Dedifferentiated amniotic fluid mesenchymal stem cell (primary cell): Measurements from ENCODE around the gene ADRA2C.

Source experiments
- DNase-seq: peaks from one replicate; pipeline ENCODE4 v3.0.0-alpha.2; 2016; ENCODE audit errors: extremely low spot score

ADRA2C gene

DNA sequence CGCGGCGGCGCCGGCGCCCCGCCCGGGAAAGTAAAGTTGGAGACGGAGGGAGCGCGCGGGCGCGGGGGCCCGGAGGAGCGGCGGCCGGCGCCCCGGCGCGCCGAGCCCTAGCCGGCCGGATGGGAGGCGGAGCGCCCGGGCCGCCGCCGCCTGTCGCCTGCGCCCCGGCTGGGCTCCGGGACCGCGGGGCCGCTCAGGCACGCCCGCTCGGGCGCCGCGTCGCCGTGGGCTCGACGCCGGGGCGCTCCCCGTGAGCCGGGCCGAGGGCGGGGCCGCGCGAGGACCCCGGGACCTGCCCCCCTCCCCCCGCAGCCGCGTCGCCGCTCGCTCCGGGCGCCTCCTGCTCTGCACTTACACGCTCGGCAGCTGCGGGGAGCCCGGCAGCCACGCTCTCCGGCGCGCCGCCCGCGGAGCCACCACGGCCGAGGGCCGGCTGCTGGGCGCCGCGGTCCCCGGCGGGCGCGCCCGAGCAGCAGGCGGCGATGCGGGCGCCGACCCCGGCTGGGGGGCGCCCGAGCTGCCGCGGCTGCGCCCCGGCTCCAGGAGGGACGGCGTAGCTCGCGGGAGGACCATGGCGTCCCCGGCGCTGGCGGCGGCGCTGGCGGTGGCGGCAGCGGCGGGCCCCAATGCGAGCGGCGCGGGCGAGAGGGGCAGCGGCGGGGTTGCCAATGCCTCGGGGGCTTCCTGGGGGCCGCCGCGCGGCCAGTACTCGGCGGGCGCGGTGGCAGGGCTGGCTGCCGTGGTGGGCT, at the start of gene ADRA2C:
TSS of gene ADRA2C (plus strand) at position 350 of the 749 bp plus-strand sequence. CDS start at position 572, 222 bp downstream.
- no peak for DNase-seq

DNA sequence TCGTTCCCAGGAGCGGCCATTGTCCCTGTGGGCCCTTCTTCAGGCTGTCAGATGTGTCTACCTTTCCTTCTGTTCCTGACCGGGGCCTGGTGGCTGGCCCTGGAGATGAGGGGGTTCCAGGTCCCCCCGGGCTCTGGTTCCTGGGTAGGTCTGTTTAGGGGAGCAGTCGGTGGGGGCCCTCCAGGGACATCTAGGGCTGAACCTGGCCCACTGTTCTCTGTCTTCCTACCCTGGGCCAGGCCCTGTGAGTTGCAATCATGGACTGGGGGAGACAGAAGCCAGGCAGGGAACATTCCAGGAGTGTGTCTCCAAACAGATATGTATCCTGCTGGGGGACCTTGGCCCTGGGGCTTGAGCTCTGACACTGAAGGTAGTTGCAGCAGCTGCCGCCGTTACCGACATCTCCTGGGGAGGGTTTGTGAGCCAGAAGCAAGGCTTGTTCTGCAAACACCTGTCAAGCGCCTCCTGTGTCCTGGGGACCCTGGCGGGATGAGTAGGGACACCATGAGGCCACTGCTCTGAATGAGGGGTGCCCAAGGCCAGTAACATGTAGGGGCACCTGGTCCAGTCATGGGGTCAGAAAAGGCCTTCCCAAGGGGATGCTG, 49.5 kb upstream of the ADRA2C start:
- DNase-seq: no peak

DNA sequence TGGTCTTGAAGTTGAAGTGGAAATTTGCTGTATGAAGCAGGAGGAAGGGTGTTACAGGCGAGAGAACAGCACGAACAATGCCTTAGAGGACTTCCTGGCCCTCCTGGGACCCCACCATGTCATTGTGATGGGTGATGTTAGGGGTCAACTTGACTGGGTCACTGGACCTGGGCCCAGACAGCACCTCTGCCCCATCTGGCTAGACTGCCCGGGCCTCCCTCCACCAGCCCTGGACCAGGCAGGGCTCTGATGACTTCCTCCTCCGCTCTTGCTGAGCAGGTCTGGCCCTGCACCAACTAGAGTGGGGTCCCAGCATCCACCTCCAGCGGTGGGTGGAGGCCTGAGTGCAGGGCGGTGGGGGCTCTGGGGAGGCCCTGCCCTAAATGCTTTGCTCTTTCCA, 48.9 kb upstream of the ADRA2C start:
- no peak for DNase-seq

DNA sequence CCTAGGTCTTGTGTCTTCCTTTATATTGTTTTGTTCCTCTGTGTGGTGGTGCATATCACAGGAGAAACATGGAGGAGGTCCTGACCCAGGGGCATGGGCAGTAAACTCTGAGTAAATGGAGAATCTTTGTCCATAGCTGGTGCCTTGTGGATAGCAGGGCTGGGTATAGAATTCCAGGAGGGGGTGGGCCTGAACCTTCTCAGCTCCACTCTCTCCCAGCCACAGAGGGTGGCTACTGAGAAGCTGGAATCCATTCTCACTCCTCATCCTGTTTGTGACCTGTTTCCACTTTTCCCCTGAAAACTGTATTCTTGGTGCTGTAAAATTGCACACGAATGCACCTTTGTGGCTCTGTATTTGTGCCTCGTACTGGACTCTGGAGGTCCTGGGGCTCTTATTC, 47.7 kb upstream of the ADRA2C start:
- no peak for DNase-seq

DNA sequence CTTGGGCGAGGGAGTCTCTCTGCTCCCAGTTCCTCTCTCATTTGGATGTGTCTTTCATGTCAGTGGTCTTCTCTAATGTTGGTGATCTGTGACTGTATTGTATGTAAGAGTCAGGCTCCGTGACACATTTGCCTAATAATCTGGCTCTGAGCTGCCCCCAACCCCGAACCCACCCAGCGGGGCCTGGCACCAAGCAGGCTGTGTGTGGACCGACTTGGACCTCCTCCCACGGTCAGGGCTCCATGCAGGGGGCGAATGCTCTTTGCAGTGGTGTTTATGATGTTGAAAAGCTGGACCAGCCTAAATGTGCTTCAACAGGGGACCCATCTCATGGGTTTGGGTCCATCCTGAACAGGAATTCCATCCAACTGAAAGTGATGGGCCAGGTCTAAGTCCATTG, 47.0 kb upstream of the ADRA2C start:
- no peak for DNase-seq

DNA sequence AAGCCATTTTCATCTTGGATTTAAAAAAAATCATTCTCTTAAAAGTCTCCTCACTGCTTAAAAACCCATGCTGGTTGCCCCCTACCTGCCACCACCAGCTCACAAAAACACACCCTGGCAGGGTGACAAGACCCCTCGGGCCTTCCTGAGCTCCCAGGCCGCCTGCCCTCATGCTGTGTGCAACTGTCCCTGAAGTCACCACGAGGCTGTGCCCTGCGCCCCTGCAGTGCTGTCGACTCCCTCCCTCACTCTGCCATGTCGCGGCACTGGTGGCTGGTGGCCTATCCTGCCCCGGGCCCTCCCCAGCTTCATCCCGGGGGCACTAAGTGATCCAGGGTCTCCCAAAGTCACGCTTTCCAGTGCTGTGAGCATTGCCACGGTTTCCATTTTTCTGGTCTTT, 46.3 kb upstream of the ADRA2C start:
- no peak for DNase-seq

DNA sequence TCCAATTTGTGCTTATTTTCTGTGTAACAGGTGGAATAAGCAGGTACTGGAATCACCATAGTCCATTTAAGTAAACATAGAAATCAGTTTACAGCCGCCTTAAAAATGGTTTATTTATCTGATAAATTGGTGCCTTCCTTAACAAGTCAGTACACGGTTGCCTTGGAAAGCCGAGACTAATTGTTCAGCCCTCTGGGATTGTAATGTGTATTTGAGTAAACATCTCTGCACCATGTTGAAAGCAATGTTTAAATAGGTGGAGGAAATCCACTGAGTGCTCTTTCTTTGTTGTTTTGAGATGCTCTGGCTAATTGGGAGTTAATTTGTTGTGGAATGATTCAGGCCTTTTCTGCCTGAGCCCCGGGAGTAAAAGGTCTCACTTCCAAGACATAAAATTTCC, 45.7 kb upstream of the ADRA2C start:
- no peak for DNase-seq

DNA sequence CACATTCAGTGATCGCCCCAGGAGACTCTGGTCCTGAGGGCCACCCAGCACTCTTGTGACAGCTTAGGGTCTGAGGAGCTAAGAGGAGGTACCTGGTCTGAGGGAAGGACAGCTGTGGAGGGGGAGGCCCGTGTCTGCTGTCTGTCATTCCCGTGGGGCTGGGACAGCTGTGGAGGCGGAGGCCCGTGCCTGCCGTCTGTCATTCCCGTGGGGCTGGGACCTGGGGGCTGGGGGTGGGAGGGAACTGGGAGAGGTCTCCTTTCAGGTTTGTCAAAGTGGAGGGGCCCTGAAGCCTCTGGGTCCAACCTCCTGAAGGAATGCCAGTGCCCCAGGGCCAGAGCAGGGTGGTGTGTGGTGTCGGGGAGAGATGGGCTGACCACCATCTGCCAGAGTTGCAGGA, 45.0 kb upstream of the ADRA2C start:
- no peak for DNase-seq

DNA sequence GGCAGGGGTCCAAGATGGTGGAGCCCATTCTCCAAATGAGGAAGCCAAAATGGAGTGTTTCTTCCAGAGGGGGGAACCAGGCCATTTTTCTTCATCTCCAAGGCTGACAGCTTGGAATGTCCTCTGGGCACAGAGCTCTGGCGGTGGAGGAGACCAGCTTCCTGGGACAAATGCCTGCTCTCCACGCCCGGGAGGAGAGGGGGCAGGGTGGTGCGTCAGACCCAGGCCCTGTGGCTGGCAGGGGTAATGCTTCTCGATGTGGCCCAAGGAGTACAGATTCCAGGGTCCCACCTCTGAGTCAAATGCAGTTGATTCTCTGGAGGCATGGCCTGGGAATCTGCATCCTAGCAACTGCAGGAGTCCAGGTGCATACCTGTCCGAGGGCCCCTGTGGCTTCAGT, 44.6 kb upstream of the ADRA2C start:
- no peak for DNase-seq

DNA sequence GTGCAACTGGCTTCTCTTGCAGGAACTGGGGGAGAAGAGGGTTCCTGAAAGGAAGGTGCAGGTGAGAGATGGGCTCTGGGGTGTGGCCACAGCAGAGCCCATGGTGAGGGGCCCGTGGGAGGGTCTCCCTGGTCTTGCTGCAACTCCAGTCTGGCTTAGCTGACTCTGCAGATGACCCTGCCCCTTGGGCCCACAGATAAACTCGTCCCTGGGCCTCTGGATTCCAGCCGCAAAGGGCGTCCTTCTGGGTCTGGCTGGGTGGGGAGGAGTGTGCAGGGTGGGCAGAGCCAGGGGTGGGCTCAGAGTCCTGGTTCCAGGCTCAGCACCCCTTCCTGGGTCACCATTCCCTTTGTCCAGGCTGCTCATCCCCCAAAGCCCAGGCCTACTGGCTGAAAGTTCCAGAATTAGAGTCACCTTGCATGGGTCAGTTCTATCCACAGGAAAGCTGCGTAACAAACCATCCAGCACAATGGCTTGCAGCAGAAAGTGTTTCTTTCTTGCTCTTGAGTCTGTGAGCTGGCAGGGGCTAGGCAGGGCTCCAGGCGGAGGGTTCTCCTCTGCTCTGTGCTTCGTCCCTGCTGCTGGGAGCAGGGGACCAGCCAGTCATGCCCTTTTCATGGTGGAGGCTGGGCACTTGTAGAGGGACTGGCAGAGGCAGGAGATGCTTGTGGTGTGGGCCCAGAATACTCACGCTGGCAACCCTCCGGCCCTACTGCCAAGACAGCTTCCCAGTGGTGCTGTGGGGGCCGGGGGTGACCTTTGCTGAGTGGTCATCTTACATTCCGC, 43.5 kb upstream of the ADRA2C start:
- DNase-seq: no peak

DNA sequence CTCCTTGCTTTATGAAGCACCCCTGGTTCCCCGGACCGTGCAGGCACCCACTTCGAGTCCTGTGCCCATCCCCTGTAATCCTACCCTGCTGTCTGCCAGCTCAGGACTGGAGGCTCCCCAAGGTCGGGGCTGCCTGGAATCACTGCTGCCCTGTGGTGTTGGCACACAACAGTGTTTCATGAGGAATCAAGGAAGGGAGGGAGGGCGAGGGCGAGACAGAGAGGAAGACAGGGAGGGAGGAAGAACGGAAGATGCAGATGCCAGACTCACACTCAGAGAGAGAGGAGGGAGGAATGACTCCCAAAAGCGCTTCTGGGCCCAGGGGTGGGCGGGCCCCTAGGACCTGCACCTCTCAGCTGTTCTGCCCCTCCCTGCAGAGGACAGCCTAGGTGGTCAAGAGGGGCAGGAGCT, 42.9 kb upstream of the ADRA2C start:
- DNase-seq: no peak

DNA sequence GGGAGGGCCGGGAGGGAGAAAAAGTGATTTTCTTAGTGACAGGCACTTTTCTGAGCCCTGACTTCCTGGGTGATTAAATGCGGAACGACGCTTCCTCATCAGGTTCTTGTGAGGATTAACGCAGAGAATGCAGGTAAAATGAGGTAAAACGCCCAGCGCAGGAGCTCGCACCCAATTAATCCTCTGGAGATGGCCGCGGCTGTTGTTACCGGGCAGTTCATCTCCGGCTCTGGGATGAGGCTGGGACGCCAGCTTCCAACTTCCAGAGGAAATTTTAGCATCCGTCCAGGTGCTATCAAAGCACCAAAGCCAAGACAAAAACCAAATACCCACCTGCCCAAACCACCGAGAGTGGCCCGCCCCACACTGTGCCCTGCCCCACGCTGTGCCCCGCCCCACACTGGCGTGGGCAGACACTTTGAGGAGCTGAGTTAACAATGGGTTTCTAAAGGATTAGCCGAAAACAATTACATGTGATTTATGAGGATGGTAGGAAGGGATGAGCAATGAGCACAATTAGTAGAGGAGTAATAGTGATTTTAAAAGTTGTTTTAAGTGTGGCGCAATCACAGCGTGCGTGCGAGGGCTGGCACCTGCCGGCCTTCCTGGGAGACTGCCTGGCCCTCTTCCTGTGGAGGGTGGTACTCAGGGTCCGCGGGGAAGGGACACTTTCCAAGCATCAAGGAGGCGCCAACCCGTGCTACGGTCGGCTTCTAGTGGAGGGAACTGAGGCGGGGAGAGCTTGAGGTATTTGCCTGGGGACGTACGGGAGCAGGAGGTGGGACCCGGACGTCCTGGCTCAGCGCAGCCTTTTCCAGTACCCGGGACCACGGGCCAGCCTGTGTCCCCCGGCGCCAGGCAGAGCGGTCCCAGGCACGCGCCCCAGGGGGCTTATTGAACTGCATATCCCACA, 41.6 kb upstream of the ADRA2C start:
- no peak for DNase-seq

DNA sequence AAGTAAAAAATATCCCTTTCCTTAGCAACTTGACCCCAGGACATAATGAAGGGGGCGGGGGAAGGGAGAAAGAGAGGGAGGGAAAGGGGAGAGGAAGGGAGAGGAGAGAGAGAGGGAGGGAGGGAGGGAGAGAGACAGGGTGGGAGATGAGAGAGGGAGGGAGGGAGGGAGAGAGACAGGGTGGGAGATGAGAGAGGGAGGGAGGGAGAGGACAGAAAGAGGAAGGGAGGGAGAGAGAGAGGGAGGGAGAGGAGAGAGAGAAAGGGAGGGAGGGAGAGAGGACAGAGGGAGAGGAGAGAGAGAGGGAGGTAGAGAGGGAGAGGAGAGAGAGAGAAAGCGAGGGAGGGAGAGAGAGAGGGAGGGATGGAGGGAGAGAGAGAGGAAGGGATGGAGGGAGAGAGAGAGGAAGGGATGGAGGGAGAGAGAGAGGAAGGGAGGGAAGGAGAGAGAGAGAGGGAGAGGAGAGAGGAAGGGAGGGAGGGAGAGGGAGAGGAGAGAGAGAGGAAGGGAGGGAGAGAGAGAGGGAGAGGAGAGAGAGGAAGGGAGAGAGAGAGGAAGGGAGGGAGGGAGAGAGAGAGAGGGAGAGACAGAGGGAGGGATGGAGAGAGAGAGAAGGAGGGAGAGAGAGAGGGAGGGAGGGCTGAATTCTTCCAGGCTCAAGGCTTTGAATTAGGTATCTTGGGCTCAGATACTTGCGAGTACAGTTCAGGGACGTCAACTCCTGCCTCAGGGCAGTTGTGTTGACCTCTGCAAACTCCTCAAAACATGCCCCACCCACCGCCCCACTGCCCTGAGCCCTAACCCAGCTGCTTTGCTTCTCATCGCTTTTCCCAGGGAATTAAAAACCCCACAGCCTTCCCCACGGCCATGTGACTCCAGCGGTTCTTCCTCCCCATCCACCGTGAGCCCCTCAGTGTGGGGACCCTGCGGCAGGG, 40.0 kb upstream of the ADRA2C start:
- DNase-seq: no peak

DNA sequence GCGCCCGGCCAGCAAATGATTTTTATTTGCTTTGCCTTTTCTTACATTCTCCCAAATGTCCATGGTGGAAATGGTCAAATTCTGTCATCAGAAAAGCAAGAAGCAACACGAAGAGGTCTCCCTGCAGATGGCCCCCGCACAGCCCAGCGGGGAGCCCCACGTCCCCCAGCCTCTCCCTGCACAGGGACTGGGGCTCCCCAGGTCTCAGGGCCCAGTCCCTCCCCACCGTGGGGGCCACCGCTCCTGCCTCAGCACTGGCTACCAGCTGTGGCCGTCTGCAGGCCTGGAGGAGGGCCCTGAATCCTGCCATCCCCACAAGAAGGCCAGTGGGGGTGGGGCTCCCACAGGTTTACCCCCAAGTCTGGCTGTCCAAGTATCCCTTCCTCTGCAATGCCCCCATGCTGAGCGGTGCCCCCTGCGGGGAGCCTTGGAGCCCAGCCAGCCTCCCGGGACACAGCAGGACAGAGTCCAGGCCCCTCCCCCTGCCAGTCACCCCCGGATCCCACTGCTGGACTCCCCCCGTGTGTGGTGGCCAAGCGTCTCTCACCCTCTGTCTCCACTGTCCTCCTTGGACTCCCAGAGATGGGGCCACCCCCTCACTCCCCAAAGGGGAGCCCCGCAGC, 38.2 kb upstream of the ADRA2C start:
- DNase-seq: no peak

DNA sequence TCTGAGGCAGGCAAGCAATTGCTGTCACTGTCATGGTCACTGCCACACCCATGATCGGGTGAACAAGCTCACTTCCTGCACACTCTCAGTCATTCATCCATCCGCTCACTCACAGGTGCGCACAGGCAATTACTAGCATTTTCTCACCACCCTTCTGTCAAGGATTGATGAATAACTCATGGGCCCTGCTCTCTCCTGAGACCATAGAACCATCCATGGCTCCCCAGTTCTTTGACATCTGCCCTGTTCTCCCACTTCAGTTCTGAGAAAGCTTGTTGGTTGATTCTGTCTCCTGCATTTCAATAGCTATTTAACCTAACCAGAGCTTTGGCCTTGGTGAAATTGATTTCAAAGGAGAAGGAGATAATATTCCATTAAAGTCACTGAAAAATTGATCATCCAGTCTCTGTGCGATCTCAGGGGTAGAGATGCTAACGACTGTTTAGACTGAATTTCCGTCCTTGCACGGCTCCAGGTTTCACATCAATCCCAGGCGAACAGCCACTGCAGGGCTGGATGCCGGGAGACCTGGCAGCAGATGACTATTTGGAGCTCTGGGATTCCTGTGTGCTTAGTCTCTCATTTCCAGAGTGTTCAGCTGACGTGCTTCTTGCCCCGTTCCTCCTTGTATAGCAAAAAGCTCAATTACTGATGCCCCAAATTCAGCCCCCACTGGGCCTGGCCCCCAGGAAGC, 36.9 kb upstream of the ADRA2C start:
- peak; percentile 28 for DNase-seq

DNA sequence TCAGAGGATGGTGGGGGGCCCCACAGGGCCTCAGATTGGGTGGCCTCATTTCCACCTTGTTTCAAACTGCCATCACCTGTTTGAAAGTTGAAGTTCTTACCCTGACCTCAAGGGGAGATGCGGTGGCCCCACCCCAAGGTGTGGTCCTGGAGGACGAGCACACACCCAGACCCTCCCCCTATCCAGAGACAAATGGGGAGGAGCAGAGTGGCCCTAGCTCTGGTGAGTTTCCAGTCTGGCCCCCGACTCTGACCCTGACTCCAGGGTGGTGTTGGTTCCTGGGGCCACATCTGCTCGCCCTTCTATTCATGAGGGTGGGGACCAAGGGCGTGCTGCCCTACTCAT, 36.3 kb upstream of the ADRA2C start:
- DNase-seq: no peak

DNA sequence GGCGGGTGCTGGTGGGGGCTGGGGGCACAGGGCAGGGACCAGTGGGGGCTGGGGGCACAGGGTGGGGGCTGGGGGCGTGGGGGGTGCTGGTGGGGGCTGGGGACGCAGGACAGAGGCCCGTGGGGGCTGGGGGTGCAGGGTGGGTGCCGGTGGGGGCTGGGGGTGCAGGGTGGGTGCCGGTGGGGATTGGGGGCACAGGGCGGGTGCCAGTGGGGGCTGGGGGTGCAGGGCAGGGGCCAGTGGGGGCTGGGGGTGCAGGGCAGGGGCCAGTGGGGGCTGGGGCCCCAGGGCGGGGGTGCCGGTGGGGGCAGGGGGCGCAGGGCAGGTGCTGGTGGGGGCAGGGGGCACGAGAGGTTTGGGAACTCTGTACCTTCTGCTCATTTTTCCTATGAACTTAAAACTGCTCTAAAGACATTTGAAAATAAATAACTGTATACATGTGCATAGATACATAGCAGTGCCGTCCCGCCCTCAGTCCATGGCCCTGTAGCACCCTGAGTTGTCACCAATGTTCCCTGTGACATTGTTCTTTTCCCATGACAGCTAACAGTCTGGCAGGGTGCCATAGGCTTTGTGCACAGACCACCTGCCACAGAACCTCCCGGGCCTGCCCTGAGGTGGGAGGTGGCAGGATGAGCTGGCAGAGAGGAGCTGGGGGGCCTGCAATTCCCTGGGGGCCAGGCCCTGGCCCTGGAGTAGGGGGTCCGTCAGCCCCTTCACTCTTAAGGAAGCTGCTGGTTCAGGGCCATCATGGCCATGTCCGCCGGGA, 35.6 kb upstream of the ADRA2C start:
- no peak for DNase-seq

DNA sequence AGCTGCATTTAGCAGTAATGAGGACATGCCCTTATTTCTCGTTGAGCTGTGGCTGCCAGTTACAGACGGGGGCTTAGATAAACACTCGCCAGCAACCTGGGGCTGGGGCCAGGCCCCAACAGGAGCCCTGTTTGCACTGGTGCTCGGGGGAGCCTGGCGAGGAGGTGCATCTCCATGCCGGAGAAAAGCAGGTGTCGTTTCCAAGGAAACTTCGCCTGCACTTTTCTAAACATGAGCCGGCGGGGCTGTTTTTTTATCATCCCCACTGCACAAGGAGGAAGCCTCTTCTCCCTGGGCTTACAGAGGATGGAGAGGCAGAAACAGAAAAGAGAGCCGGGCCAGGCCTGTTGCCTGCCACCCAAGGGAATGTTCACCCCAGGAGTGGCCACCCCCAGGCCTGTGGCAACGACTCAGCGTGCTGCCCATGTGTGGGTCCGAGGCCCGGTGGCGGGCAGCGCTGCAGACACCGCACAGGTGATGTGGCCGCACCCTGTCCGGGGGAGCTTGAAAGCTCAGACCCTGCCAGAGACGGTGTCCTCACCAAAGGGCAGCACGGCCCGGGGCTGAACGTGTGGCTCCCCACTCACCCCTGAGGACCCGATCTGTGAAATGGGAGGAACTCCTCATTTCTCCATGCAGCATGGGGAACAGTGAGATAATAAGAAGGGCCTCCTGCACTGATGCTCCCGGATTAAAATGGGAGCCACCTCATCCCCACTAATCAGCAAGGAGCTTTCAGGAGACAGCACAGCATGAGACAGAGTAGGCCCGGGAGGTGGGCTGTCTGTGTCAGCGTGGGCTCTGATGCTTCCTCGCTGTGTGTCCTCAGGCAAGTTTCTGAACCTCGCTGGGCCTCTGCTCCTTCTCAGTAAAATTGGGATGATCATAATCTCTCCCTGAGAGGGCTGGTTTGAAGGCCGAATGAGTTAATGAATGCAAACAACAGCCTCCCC, 33.8 kb upstream of the ADRA2C start:
- DNase-seq: no peak
